ENCODE results near the gene TCP1. TPM values are rescaled to one million over a fixed set of nuclear protein-coding genes. Genes with fewer than 3 reads are reported as not detected.
A peak's percentile ranks its signal among the peaks of the same experiment; 100 is the strongest.

Gene TCP1
- total and polyA plus RNA-seq, 2 of the 13 experiments (the other 11 are each of a cell fraction or from before 2014, with no cell fraction given): 116 to 553 TPM

DNA sequence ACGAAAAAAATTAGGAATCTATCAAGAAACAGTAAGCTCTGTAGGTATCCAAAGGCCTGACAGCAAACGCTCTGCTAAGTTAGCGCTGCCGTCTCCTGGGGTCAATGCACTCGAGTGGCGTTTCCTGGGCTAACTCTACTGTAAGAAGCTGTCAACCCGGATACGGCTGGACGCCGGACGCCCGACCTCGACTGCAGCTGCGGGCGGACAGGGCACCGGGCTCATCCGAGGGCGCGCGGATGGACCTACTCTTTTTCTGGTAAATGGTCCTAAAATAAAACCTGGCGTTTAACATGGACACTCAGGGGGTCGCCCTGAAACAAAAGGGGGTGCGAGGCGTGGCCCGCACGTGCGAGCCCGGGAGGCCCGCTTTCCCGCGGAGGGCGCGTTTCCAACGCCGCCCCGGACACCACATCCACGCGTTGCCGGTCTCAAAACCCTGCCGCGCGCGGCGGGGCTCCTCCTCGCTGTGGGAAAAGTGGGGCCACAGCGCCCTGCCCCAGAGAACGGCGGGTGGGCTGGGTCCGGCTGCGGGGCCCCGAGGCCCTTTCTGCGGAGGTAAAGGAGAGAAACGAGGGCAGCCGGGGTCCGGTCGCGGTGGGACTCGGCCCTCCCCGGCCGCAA lies 537 bp downstream of the TCP1 start (continued):
- TF ChIP-seq, protein P1, sequence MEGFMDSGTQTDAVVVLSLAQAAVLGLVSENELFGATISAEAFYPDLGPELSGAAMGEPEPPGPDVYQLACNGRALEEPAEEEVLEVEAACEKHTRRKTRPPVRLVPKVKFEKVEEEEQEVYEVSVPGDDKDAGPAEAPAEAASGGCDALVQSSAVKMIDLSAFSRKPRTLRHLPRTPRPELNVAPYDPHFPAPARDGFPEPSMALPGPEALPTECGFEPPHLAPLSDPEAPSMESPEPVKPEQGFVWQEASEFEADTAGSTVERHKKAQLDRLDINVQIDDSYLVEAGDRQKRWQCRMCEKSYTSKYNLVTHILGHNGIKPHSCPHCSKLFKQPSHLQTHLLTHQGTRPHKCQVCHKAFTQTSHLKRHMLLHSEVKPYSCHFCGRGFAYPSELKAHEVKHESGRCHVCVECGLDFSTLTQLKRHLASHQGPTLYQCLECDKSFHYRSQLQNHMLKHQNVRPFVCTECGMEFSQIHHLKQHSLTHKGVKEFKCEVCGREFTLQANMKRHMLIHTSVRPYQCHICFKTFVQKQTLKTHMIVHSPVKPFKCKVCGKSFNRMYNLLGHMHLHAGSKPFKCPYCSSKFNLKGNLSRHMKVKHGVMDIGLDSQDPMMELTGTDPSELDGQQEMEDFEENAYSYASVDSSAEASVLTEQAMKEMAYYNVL (CRISPR knock-in tag; IDR thresholded peaks at IDR 0.05; ENCODE audit: borderline replicate concordance): no peak; the same call in 1 of the 2 replicates
- TF ChIP-seq ZNF839 (CRISPR knock-in tag; IDR thresholded peaks at IDR 0.05; ENCODE audit: borderline replicate concordance): no peak
- TF ChIP-seq BHLHE40 (IDR thresholded peaks at IDR 0.05; ENCODE audit: low read length): peak; percentile 83
- TF ChIP-seq KLF11 (CRISPR knock-in tag; IDR thresholded peaks at IDR 0.05): no peak; the same call in 1 of the 2 replicates
- TF ChIP-seq CENPBD1 (CRISPR knock-in tag; IDR thresholded peaks at IDR 0.05; ENCODE audit: borderline replicate concordance, low read depth): no peak
- TF ChIP-seq RELA (CRISPR knock-in tag; IDR thresholded peaks at IDR 0.05): no peak
- no peak for TF ChIP-seq ZNF446 (CRISPR knock-in tag; IDR thresholded peaks at IDR 0.05)
- TF ChIP-seq ZFP1 (CRISPR knock-in tag; IDR thresholded peaks at IDR 0.05): no peak
- TF ChIP-seq, protein P2, sequence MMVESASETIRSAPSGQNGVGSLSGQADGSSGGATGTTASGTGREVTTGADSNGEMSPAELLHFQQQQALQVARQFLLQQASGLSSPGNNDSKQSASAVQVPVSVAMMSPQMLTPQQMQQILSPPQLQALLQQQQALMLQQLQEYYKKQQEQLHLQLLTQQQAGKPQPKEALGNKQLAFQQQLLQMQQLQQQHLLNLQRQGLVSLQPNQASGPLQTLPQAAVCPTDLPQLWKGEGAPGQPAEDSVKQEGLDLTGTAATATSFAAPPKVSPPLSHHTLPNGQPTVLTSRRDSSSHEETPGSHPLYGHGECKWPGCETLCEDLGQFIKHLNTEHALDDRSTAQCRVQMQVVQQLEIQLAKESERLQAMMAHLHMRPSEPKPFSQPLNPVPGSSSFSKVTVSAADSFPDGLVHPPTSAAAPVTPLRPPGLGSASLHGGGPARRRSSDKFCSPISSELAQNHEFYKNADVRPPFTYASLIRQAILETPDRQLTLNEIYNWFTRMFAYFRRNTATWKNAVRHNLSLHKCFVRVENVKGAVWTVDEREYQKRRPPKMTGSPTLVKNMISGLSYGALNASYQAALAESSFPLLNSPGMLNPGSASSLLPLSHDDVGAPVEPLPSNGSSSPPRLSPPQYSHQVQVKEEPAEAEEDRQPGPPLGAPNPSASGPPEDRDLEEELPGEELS (CRISPR knock-in tag; IDR thresholded peaks at IDR 0.05): no peak
- no peak for TF ChIP-seq NFE2L2 (IDR thresholded peaks at IDR 0.05; ENCODE audit: low read length)
- no peak for TF ChIP-seq ATF3 (CRISPR knock-in tag; IDR thresholded peaks at IDR 0.05)
- no peak for TF ChIP-seq SNRNP70 (IDR thresholded peaks at IDR 0.05; ENCODE audit: low read depth, low read length)
- TF ChIP-seq, protein P3, sequence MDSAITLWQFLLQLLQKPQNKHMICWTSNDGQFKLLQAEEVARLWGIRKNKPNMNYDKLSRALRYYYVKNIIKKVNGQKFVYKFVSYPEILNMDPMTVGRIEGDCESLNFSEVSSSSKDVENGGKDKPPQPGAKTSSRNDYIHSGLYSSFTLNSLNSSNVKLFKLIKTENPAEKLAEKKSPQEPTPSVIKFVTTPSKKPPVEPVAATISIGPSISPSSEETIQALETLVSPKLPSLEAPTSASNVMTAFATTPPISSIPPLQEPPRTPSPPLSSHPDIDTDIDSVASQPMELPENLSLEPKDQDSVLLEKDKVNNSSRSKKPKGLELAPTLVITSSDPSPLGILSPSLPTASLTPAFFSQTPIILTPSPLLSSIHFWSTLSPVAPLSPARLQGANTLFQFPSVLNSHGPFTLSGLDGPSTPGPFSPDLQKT (CRISPR knock-in tag; IDR thresholded peaks at IDR 0.05; ENCODE audit: borderline replicate concordance): no peak
- no peak for TF ChIP-seq MAZ (IDR thresholded peaks at IDR 0.05; ENCODE audit: borderline replicate concordance, low read depth, low read length)
- TF ChIP-seq MAZ (CRISPR knock-in tag; IDR thresholded peaks at IDR 0.05; ENCODE audit: low read depth): no peak
- TF ChIP-seq CENPT (CRISPR knock-in tag; IDR thresholded peaks at IDR 0.05; ENCODE audit: low read depth): no peak
- peak; percentile 35; the same call in 1 of the 2 replicates for TF ChIP-seq THYN1 (CRISPR knock-in tag; IDR thresholded peaks at IDR 0.05; ENCODE audit: borderline replicate concordance, low read depth)
- peak; percentile 12; the same call in 1 of the 2 replicates for TF ChIP-seq ZBTB14 (CRISPR knock-in tag; IDR thresholded peaks at IDR 0.05)
- peak; percentile 48; the same call in 1 of the 2 replicates for TF ChIP-seq ZNF276 (CRISPR knock-in tag; IDR thresholded peaks at IDR 0.05; ENCODE audit: low read depth)
- TF ChIP-seq NFIC (IDR thresholded peaks at IDR 0.05; ENCODE audit: low read length): no peak; the same call in 1 of the 2 replicates
- TF ChIP-seq MTF2 (CRISPR knock-in tag; IDR thresholded peaks at IDR 0.05; ENCODE audit: borderline replicate concordance): no peak

All from HepG2 (cell line).